K562 (cell line): ENCODE measurements around the gene RYK. TPM values are rescaled to one million over a fixed set of nuclear protein-coding genes. Genes with fewer than 3 reads are reported as not detected.
A peak's percentile ranks its signal among the peaks of the same experiment; 100 is the strongest.

Experiments
- E2F5 ChIP-seq: sonication (generic); formaldehyde crosslinking; IDR thresholded peaks from 2 replicates; pipeline ENCODE4 v1.8.0; 2022; ENCODE audit warnings: mild to moderate bottlenecking, missing genetic modification reagents
- FOXM1 ChIP-seq, 2 experiments: fragments of 450-650 bp in 1 of 2; sonication (generic) in 1 of 2; formaldehyde crosslinking in 1 of 2; IDR thresholded peaks; 2 replicates each; pipeline versions ENCODE4 v1.6.1 to v1.9.0; 2017 to 2022; ENCODE audit warnings: low read depth in 2 of 2, mild to moderate bottlenecking in 2 of 2, missing genetic modification reagents in 1 of 2, moderate library complexity in 1 of 2
- FOXP4 ChIP-seq: sonication (generic); formaldehyde crosslinking; IDR thresholded peaks from 2 replicates; pipeline ENCODE4 v1.8.0; 2022; ENCODE audit warnings: mild to moderate bottlenecking, missing genetic modification reagents, borderline replicate concordance
- MECOM ChIP-seq: fragments of 250-450 bp; sonication (Bioruptor Pico); IDR thresholded peaks from 2 replicates; pipeline ENCODE4 v1.8.0; 2022; ENCODE audit warnings: inconsistent platforms
- MEF2D ChIP-seq: conservative IDR thresholded peaks from 2 replicates; pipeline ENCODE4 v1.6.1; 2016; ENCODE audit warnings: low read depth, missing genetic modification characterization, missing compliant biosample characterization
- PCBP1 ChIP-seq: fragments of 200-400 bp; formaldehyde crosslinking; IDR thresholded peaks from 2 replicates; pipeline ENCODE4 v1.6.1; 2018; ENCODE audit warnings: mild to moderate bottlenecking, low read depth, low read length; ENCODE audit not compliant: poor library complexity, severe bottlenecking
- PPARD ChIP-seq: fragments of 250-450 bp; sonication (Bioruptor Pico); IDR thresholded peaks from 2 replicates; pipeline ENCODE4 v1.8.0; 2022; ENCODE audit warnings: inconsistent platforms, mild to moderate bottlenecking, moderate library complexity
- PYGO2 ChIP-seq: fragments of 450-650 bp; IDR thresholded peaks from 2 replicates; pipeline ENCODE4 v1.6.1; 2016; ENCODE audit warnings: mild to moderate bottlenecking, missing genetic modification characterization, moderate library complexity, missing compliant biosample characterization
- U2AF2 ChIP-seq: fragments of 200-400 bp; formaldehyde crosslinking; optimal IDR thresholded peaks from 2 replicates; pipeline ENCODE3; 2017; ENCODE audit warnings: low read depth, mild to moderate bottlenecking, low read length
- ZBED1 ChIP-seq: IDR thresholded peaks from 2 replicates; pipeline ENCODE4 v1.6.1; 2014
- ZBTB34 ChIP-seq: fragments of 250-450 bp; sonication (Bioruptor Pico); IDR thresholded peaks from 2 replicates; pipeline ENCODE4 v1.8.0; 2021; ENCODE audit warnings: mild to moderate bottlenecking, moderate library complexity
- ZBTB7A ChIP-seq: IDR thresholded peaks from 2 replicates; pipeline ENCODE4 v1.6.1; 2011; ENCODE audit warnings: low read depth, mild to moderate bottlenecking, low read length, moderate library complexity, borderline replicate concordance; ENCODE audit not compliant: control insufficient read depth
- ZNF395 ChIP-seq: fragments of 200-800 bp; sonication (Bioruptor generic); IDR thresholded peaks from 2 replicates; pipeline ENCODE4 v1.6.1; 2017; ENCODE audit warnings: missing genetic modification characterization, missing compliant biosample characterization
- ZNF408 ChIP-seq: fragments of 250-450 bp; sonication (Bioruptor Pico); IDR thresholded peaks from 2 replicates; pipeline ENCODE4 v1.4.0; 2020; ENCODE audit warnings: low read depth, mild to moderate bottlenecking, moderate library complexity
- ZNF609 ChIP-seq: sonication (generic); formaldehyde crosslinking; IDR thresholded peaks from 2 replicates; pipeline ENCODE4 v1.8.1; 2023; ENCODE audit warnings: missing genetic modification reagents, mild to moderate bottlenecking, borderline replicate concordance
- ZNF699 ChIP-seq: fragments of 250-450 bp; sonication (Bioruptor Pico); IDR thresholded peaks from 2 replicates; pipeline ENCODE4 v1.8.0; 2021; ENCODE audit warnings: mild to moderate bottlenecking, moderate library complexity; ENCODE audit not compliant: insufficient replicate concordance
- ZNF830 ChIP-seq: fragments of 250-450 bp; sonication (Bioruptor Pico); IDR thresholded peaks from 2 replicates; pipeline ENCODE4 v1.5.0; 2021; ENCODE audit warnings: mild to moderate bottlenecking
- polyA plus RNA-seq, 8 experiments: library from polyadenylated mRNA; depleted of rRNA in 4 of 8; stranded (reverse) in 5 of 8; unstranded in 3 of 8; fragments of >200 nt; fragmentation: Nextera tagmentation in 2 of 8; fragmentation: Illumina TruSeq in 1 of 8; extraction: Ambion mirVana in 2 of 8; extraction: Trizol in 1 of 8; gene quantifications; 2 replicates each; pipeline versions ENCODE4 v1.2.1 to v1.2.3, GENCODE V29; 2011 to 2014; ENCODE audit warnings: inconsistent platforms in 1 of 8, missing spikeins in 1 of 8
- total RNA-seq, 7 experiments: library from RNA; depleted of rRNA in 6 of 7; stranded (reverse); fragments of >200 nt in 6 of 7; fragmentation: Illumina TruSeq in 2 of 7; extraction: Trizol in 2 of 7; gene quantifications; 2 replicates each; pipeline versions ENCODE4 v1.2.1 to v1.2.3, GENCODE V29; 2011 to 2021; ENCODE audit warnings: low replicate concordance in 1 of 7

Gene RYK
- total and polyA plus RNA-seq, 9 of the 15 experiments (the other 6 are each of a cell fraction or from before 2014, with no cell fraction given) = 4.2 to 29.5 (median 16.6) TPM

GRCh38 chr3:134250717-134251220 lies at the start of gene RYK (continued):
- TF ChIP-seq ZBTB34 (CRISPR knock-in tag) (no peak), MEF2D (tag) (no peak), FOXP4 (CRISPR knock-in tag) (no peak), FOXM1 (IDR thresholded peaks at IDR 0.05; ENCODE audit: low read depth) (no peak), FOXM1 (CRISPR knock-in tag; IDR thresholded peaks at IDR 0.05; ENCODE audit: low read depth) (no peak), PCBP1 (peak; percentile 34), E2F5 (CRISPR knock-in tag) (no peak), ZNF609 (CRISPR knock-in tag) (no peak), ZBED1 (no peak), ZNF395 (CRISPR knock-in tag) (no peak; the same call in 1 of the 2 replicates), PYGO2 (tag) (no peak), MECOM (0 out of 2 replicates have a peak, but pooled peaks have one; percentile 8), PPARD (CRISPR knock-in tag) (no peak), ZNF699 (CRISPR knock-in tag) (no peak), U2AF2 (no peak), ZBTB7A (peak; percentile 44; the same call in 1 of the 2 replicates), ZNF408 (no peak), ZNF830 (no peak)
